Upper lobe of left lung (tissue), 4 donors: ENCODE data around the gene SUSD6.

Experiments used
- CTCF ChIP-seq, 6 experiments: fragments of 450-650 bp in 4 of 6; fragments of 200-600 bp in 2 of 6; sonication (generic) in 2 of 6; IDR thresholded peaks; one replicate each; pipeline ENCODE4 v1.5.1; 2016 to 2019; ENCODE audit warnings: antibody characterized with exemption in 6 of 6
- POLR2A ChIP-seq, 4 donors: fragments of 450-650 bp; IDR thresholded peaks; one replicate each; pipeline ENCODE4 v1.5.1; 2016 to 2017; ENCODE audit warnings: antibody characterized with exemption in 4 of 4, mild to moderate bottlenecking in 2 of 4

- TF ChIP-seq POLR2A (IDR thresholded peaks at IDR 0.05) (no peak), CTCF (IDR thresholded peaks at IDR 0.05) (no peak)
Measured at GRCh38 chr14:69595336-69595735, 16.1 kb upstream of the SUSD6 start.
